GM12878 (cell line): ENCODE data around the gene WSCD2.

Experiments
- CEBPZ ChIP-seq: fragments of 150-350 bp; IDR thresholded peaks from 2 replicates; pipeline ENCODE4 v1.6.1; 2016; ENCODE audit warnings: low read depth, low read length
- EZH2 ChIP-seq: IDR thresholded peaks from 2 replicates; pipeline ENCODE4 v1.6.1; 2012; ENCODE audit warnings: low read depth, mild to moderate bottlenecking, control low read depth, inconsistent platforms, low read length, borderline replicate concordance; ENCODE audit not compliant: control insufficient read depth
- IKZF1 ChIP-seq: fragments of 450-650 bp; conservative IDR thresholded peaks from 2 replicates; pipeline ENCODE4 v1.6.1; 2017; ENCODE audit warnings: antibody characterized with exemption, mild to moderate bottlenecking
- NFYA ChIP-seq: IDR thresholded peaks from 2 replicates; pipeline ENCODE4 v1.6.1; 2011; ENCODE audit warnings: low read depth, mild to moderate bottlenecking, low read length, improper control_type of control experiment, borderline replicate concordance
- POLR2AphosphoS5 ChIP-seq: IDR thresholded peaks from 2 replicates; pipeline ENCODE4 v1.6.1; 2011; ENCODE audit warnings: mild to moderate bottlenecking, low read length, inconsistent platforms
- SRF ChIP-seq, 2 experiments: IDR thresholded peaks; 2 replicates each; pipeline ENCODE4 v1.6.1; 2011; ENCODE audit warnings: low read depth in 2 of 2, low read length in 2 of 2, mild to moderate bottlenecking in 1 of 2, moderate library complexity in 1 of 2

- TF ChIP-seq POLR2AphosphoS5 (no peak), EZH2 (no peak), CEBPZ (no peak), SRF (IDR thresholded peaks at IDR 0.05; ENCODE audit: low read depth in 2 of 2, low read length in 2 of 2) (no peak), NFYA (no peak), IKZF1 (no peak)
These were observed 2.6 kb downstream of the WSCD2 start for GRCh38 chr12:108131657-108132126.
